ENCODE results near the gene TMEM178B. TPM values are rescaled to one million over a fixed set of nuclear protein-coding genes. Genes with fewer than 3 reads are reported as not detected.
"Not testable (repeated sequence)": the region's sequence is repeated elsewhere in the genome, so short reads cannot be mapped to it uniquely, and the experiment has no call there.

TMEM178B gene
- total RNA-seq, 1 donor: 0.43 TPM

DNA sequence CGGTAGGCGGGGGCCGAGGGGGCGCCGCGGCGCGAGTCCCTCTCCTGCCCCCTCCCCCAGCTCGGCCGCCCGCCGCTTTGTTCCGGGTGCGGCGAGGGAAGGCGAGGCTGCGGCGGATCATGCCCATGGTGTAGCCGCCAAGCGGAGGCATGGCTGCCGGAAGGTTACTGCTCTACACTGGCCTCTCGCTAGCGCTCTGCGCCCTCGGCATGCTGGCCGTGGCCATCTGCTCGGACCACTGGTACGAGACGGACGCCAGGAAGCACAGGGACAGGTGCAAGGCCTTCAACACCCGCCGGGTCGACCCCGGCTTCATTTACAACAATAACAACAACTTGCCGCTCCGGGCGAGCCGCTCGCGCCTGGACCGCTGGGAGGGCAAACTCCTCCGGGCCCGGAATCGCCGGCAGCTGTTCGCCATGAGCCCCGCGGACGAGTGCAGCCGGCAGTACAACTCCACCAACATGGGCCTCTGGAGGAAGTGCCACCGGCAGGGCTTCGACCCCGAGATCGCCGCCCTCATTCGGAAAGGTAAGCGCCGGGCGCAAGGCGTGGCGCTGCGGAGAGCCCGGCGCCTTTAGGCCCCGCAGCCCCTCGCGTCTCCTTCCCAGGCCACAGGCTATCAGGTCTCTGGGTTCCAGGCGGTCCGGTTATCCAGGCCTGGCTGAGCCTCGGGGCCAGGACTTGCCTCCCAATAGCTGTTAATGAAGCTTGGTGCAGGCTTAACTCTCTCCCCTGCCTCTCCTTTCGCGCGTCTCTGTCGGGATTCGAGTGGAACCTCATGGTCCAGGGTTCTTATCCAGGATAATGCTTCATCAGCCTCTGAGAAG is 513 bp downstream of the TMEM178B start:
- peak overlapping the region; percentile 21 for H3K4me3 ChIP-seq (ENCODE audit: low read depth, low read length)
- peak; percentile 3 for DNase-seq (ENCODE audit: low read depth)
- no peak for TF ChIP-seq CTCF (IDR thresholded peaks at IDR 0.05; ENCODE audit: insufficient read depth, low read depth, low read length)

- no peak for TF ChIP-seq CTCF (IDR thresholded peaks at IDR 0.05; ENCODE audit: insufficient read depth, low read depth, low read length)
- DNase-seq (ENCODE audit: low read depth): no peak
- H3K4me3 ChIP-seq (ENCODE audit: low read depth, low read length): no peak overlapping the region
Measured at GRCh38 chr7:141074997-141075396, 1.1 kb downstream of the TMEM178B start.

DNA sequence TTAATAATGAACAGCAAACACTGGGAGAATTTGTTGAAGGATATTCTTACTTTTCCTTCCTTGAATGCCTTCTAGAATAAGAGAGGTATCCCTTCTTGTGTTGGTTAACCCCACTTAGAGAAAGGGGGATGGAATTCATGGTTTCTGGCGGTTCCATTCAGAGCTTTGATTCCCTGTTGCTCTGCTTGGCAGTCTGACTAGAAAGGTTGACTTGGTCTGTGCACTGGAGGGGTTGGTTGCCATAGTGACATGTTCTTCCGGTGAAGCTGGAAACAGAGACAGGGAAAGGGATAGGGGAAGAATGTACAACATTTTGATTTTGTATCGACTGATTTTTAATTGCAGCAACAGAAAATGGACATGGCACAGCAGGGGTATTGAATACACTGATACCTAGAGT is 2.5 kb downstream of the TMEM178B start:
- no peak for TF ChIP-seq CTCF (IDR thresholded peaks at IDR 0.05; ENCODE audit: insufficient read depth, low read depth, low read length)
- no peak for DNase-seq (ENCODE audit: low read depth)
- no peak overlapping the region for H3K4me3 ChIP-seq (ENCODE audit: low read depth, low read length)

DNA sequence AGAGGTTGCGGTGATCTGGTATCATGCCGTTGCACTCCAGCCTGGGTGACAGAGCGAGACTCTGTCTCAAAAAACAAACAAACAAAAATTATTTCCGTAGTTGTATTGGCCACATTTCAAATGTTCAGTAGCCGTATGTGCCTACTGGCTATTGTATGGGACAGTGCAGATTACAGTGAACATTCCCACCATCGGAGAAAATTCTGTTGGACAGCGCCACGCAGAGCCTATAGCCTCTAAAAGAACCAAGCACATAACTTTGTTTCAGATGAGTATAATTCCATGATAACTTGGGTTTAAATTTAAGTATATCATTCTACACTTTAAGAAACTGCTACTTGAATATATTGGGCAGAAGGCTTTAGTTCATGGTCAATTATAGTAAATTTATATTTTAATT is 5.4 kb downstream of the TMEM178B start:
- no peak overlapping the region for H3K4me3 ChIP-seq (ENCODE audit: low read depth, low read length)
- no peak for TF ChIP-seq CTCF (IDR thresholded peaks at IDR 0.05; ENCODE audit: insufficient read depth, low read depth, low read length)
- no peak for DNase-seq (ENCODE audit: low read depth)

- not testable (repeated sequence) for DNase-seq (ENCODE audit: low read depth); H3K4me3 ChIP-seq (ENCODE audit: low read depth, low read length)
Measured at GRCh38 chr7:141089490-141089889, 15.6 kb downstream of the TMEM178B start.

GRCh38 chr7:141094336-141095070 is 20.6 kb downstream of the TMEM178B start:
- no peak overlapping the region for H3K4me3 ChIP-seq (ENCODE audit: low read depth, low read length)
- TF ChIP-seq CTCF (IDR thresholded peaks at IDR 0.05; ENCODE audit: insufficient read depth, low read depth, low read length): no peak
- DNase-seq (ENCODE audit: low read depth): no peak

- peak; percentile 10 for DNase-seq (ENCODE audit: low read depth)
- TF ChIP-seq CTCF (IDR thresholded peaks at IDR 0.05; ENCODE audit: insufficient read depth, low read depth, low read length): no peak
- H3K4me3 ChIP-seq (ENCODE audit: low read depth, low read length): no peak overlapping the region
Measured at GRCh38 chr7:141097430-141097829, 23.6 kb downstream of the TMEM178B start.
